ENCODE data around the gene MBNL2. TPM values are rescaled to one million over a fixed set of nuclear protein-coding genes. Genes with fewer than 3 reads are reported as not detected.

Gene MBNL2
- total and polyA plus RNA-seq, 2 experiments from 2014 or later: 46.7 to 79.5 TPM

- Histone ChIP-seq H3K79me2 (ENCODE audit: insufficient read depth) (no peaks in the 10 kb centered on the region; the same call in 1 of the 2 replicates), H3K27ac (no peak overlapping the region)
- WGBS, 2 experiments (ENCODE audit: low coverage in 1 of 2, low lambda C conversion rate in 2 of 2, missing lambda C conversion rate in 2 of 2): 96 to 100% methylated on average over 1 of the region's 1 CpG
These were observed 141.9 kb downstream of the MBNL2 start for GRCh38 chr13:97364031-97364430.

GRCh38 chr13:97364827-97365226, 142.7 kb downstream of the MBNL2 start:
- Histone ChIP-seq H3K4me2 (ENCODE audit: unreplicated experiment) (no peak overlapping the region), H3F3A (ENCODE audit: insufficient read depth) (peaks cover 18% of the 10 kb centered on the region; the same call in 1 of the 2 replicates), H3K9ac (no peak overlapping the region), H3K9me3 (ENCODE audit: low read depth) (no peaks in the 10 kb centered on the region), H2AFZ (no peak overlapping the region), H3K79me2 (ENCODE audit: insufficient read depth) (no peaks in the 10 kb centered on the region; the same call in 1 of the 2 replicates), H4K20me1 (ENCODE audit: insufficient read depth) (no peaks in the 10 kb centered on the region), H3K27me3 (replicated peaks; ENCODE audit: insufficient read depth) (no peaks in the 10 kb centered on the region), H3K27ac (no peak overlapping the region), H3K9me2 (ENCODE audit: insufficient read depth) (no peaks in the 10 kb centered on the region), H3K36me3 (ENCODE audit: low read depth) (peaks cover 28% of the 10 kb centered on the region; the same call in 1 of the 2 replicates), H3K4me3 (no peak overlapping the region), H3K4me1 (ENCODE audit: insufficient read depth) (peaks cover 13% of the 10 kb centered on the region)
- 94 to 99% methylated on average over 4 of the region's 4 CpGs for WGBS, 2 experiments (ENCODE audit: low coverage in 1 of 2, low lambda C conversion rate in 2 of 2, missing lambda C conversion rate in 2 of 2)
- no peak for DNase-seq
- TF ChIP-seq EZH2phosphoT487 (IDR thresholded peaks at IDR 0.05; ENCODE audit: insufficient read depth, low read depth): no peak
- TF ChIP-seq EZH2 (IDR thresholded peaks at IDR 0.05; ENCODE audit: insufficient read depth, poor library complexity, severe bottlenecking): no peak
- in situ Hi-C loops (cut with MboI): loop anchor here (25.0 kb wide), 1 partner anchor 447 kb away; no protein-coding TSS in a partner anchor

More at GRCh38 chr13:97364031-97364430, 141.9 kb downstream of the MBNL2 start:
- peaks cover 28% of the 10 kb centered on the region; the same call in 1 of the 2 replicates for H3K36me3 ChIP-seq (ENCODE audit: low read depth)
- in situ Hi-C loops (cut with MboI): loop anchor here (25.0 kb wide), 1 partner anchor 448 kb away; no protein-coding TSS in a partner anchor
- H3K9ac ChIP-seq: no peak overlapping the region
- H3K27me3 ChIP-seq (replicated peaks; ENCODE audit: insufficient read depth): no peaks in the 10 kb centered on the region
- no peak overlapping the region for H3K4me3 ChIP-seq
- H3F3A ChIP-seq (ENCODE audit: insufficient read depth): peaks cover 21% of the 10 kb centered on the region; the same call in 1 of the 2 replicates
- no peaks in the 10 kb centered on the region for H4K20me1 ChIP-seq (ENCODE audit: insufficient read depth)
- H3K4me2 ChIP-seq (ENCODE audit: unreplicated experiment): no peak overlapping the region
- TF ChIP-seq EZH2phosphoT487 (IDR thresholded peaks at IDR 0.05; ENCODE audit: insufficient read depth, low read depth): no peak
- no peak for TF ChIP-seq EZH2 (IDR thresholded peaks at IDR 0.05; ENCODE audit: insufficient read depth, poor library complexity, severe bottlenecking)
- H3K9me3 ChIP-seq (ENCODE audit: low read depth): no peaks in the 10 kb centered on the region
- H3K9me2 ChIP-seq (ENCODE audit: insufficient read depth): no peaks in the 10 kb centered on the region
- no peak overlapping the region for H2AFZ ChIP-seq
- peaks cover 13% of the 10 kb centered on the region for H3K4me1 ChIP-seq (ENCODE audit: insufficient read depth)
- DNase-seq: no peak

GRCh38 chr13:97366172-97366688, 144.1 kb downstream of the MBNL2 start:
- no peaks in the 10 kb centered on the region for H3K79me2 ChIP-seq (ENCODE audit: insufficient read depth)
- no peak overlapping the region for H2AFZ ChIP-seq
- peaks cover 13% of the 10 kb centered on the region for H3K4me1 ChIP-seq (ENCODE audit: insufficient read depth)
- no peaks in the 10 kb centered on the region for H3K9me3 ChIP-seq (ENCODE audit: low read depth)
- H3K36me3 ChIP-seq (ENCODE audit: low read depth): peaks cover 17% of the 10 kb centered on the region; the same call in 1 of the 2 replicates
- no peak for TF ChIP-seq EZH2phosphoT487 (IDR thresholded peaks at IDR 0.05; ENCODE audit: insufficient read depth, low read depth)
- TF ChIP-seq EZH2 (IDR thresholded peaks at IDR 0.05; ENCODE audit: insufficient read depth, poor library complexity, severe bottlenecking): no peak
- no peak overlapping the region for H3K9ac ChIP-seq
- WGBS, 2 experiments (ENCODE audit: low coverage in 1 of 2, low lambda C conversion rate in 2 of 2, missing lambda C conversion rate in 2 of 2): 90 to 96% methylated on average over 5 of the region's 5 CpGs
- no peaks in the 10 kb centered on the region for H3K27me3 ChIP-seq (replicated peaks; ENCODE audit: insufficient read depth)
- H3K27ac ChIP-seq: no peak overlapping the region; the same call in 1 of the 2 replicates
- no peak overlapping the region for H3K4me3 ChIP-seq
- peaks cover 16% of the 10 kb centered on the region; the same call in 1 of the 2 replicates for H3F3A ChIP-seq (ENCODE audit: insufficient read depth)
- in situ Hi-C loops (cut with MboI): loop anchor here (25.0 kb wide), 1 partner anchor 446 kb away; no protein-coding TSS in a partner anchor
- no peaks in the 10 kb centered on the region for H4K20me1 ChIP-seq (ENCODE audit: insufficient read depth)
- no peak for DNase-seq
- H3K9me2 ChIP-seq (ENCODE audit: insufficient read depth): no peaks in the 10 kb centered on the region
- no peak overlapping the region for H3K4me2 ChIP-seq (ENCODE audit: unreplicated experiment)

GRCh38 chr13:97367016-97367822, 145.1 kb downstream of the MBNL2 start:
- Histone ChIP-seq H3K4me1 (ENCODE audit: insufficient read depth) (peaks cover 13% of the 10 kb centered on the region), H3K4me3 (peak overlapping the region; percentile 3; the same call in 1 of the 2 replicates), H3K9me2 (ENCODE audit: insufficient read depth) (no peaks in the 10 kb centered on the region), H3K9me3 (ENCODE audit: low read depth) (no peaks in the 10 kb centered on the region), H3K36me3 (ENCODE audit: low read depth) (peaks cover 17% of the 10 kb centered on the region; the same call in 1 of the 2 replicates), H2AFZ (no peak overlapping the region), H3K79me2 (ENCODE audit: insufficient read depth) (no peaks in the 10 kb centered on the region), H3K27me3 (replicated peaks; ENCODE audit: insufficient read depth) (no peaks in the 10 kb centered on the region), H3F3A (ENCODE audit: insufficient read depth) (peaks cover 16% of the 10 kb centered on the region; the same call in 1 of the 2 replicates), H3K9ac (peak overlapping the region; percentile 37), H4K20me1 (ENCODE audit: insufficient read depth) (no peaks in the 10 kb centered on the region), H3K4me2 (ENCODE audit: unreplicated experiment) (peak overlapping the region; percentile 22), H3K27ac (peak overlapping the region; percentile 60)
- peak; percentile 86 for DNase-seq
- in situ Hi-C loops (cut with MboI): loop anchor here (25.0 kb wide), 1 partner anchor 445 kb away; no protein-coding TSS in a partner anchor
- WGBS, 2 experiments (ENCODE audit: low coverage in 1 of 2, low lambda C conversion rate in 2 of 2, missing lambda C conversion rate in 2 of 2): 44 to 50% methylated on average over 15 of the region's 15 CpGs
- no peak for TF ChIP-seq EZH2 (IDR thresholded peaks at IDR 0.05; ENCODE audit: insufficient read depth, poor library complexity, severe bottlenecking)
- no peak for TF ChIP-seq EZH2phosphoT487 (IDR thresholded peaks at IDR 0.05; ENCODE audit: insufficient read depth, low read depth)
